Measurements from ENCODE around the gene GSTT2.

Gene GSTT2

DNA sequence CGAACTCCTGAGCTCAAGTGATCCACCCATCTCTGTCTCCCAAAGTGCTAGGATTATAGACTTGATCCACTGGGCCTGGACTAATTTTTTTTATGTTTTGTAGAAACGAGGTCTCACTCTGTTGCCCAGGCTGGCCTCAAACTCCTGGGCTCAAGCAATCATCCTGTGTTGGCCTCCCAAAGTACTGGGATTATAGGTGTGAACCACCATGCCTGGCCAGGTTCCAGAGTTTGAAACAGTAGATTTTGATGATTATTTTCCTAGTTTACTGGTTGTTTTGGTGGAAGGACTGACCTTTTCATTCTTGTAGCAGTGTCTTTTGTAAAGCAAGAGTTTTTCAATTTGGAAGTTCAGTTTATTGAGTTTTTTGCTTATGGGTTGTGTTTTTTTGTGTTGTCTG, 46.1 kb downstream of the GSTT2 start:
- Histone ChIP-seq H3K36me3 (ENCODE audit: insufficient read depth, low read length) (peaks cover 15% of the 10 kb centered on the region; the same call in 1 of the 2 replicates), H3K9me3 (ENCODE audit: insufficient read depth, low read length, severe bottlenecking) (no peaks in the 10 kb centered on the region), H3K9ac (ENCODE audit: low read depth, low read length) (no peak overlapping the region), H3K27me3 (ENCODE audit: insufficient read depth, low read length, poor library complexity) (no peaks in the 10 kb centered on the region), H3K27ac (ENCODE audit: low read length) (no peak overlapping the region), H4K20me1 (ENCODE audit: insufficient read depth, low read length) (peaks cover 29% of the 10 kb centered on the region), H3K4me2 (ENCODE audit: insufficient read depth, low read length) (no peak overlapping the region), H3K4me3 (ENCODE audit: low read depth in 1 of 2, low read length in 2 of 2) (no peak overlapping the region), H3K4me1 (ENCODE audit: insufficient read depth, low read length) (no peaks in the 10 kb centered on the region), H2AFZ (ENCODE audit: low read depth, low read length) (no peak overlapping the region), H3K79me2 (ENCODE audit: insufficient read depth, low read length) (peaks cover 98% of the 10 kb centered on the region)
- no peak for DNase-seq
- no peak for ATAC-seq (ENCODE audit: insufficient read depth, low read depth)
- TF ChIP-seq, protein P1, sequence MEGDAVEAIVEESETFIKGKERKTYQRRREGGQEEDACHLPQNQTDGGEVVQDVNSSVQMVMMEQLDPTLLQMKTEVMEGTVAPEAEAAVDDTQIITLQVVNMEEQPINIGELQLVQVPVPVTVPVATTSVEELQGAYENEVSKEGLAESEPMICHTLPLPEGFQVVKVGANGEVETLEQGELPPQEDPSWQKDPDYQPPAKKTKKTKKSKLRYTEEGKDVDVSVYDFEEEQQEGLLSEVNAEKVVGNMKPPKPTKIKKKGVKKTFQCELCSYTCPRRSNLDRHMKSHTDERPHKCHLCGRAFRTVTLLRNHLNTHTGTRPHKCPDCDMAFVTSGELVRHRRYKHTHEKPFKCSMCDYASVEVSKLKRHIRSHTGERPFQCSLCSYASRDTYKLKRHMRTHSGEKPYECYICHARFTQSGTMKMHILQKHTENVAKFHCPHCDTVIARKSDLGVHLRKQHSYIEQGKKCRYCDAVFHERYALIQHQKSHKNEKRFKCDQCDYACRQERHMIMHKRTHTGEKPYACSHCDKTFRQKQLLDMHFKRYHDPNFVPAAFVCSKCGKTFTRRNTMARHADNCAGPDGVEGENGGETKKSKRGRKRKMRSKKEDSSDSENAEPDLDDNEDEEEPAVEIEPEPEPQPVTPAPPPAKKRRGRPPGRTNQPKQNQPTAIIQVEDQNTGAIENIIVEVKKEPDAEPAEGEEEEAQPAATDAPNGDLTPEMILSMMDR (IDR thresholded peaks at IDR 0.05; ENCODE audit: borderline replicate concordance, extremely low read depth, low read length, poor library complexity, severe bottlenecking): no peak
- TF ChIP-seq EZH2 (IDR thresholded peaks at IDR 0.05; ENCODE audit: borderline replicate concordance, low read depth, low read length, severe bottlenecking): no peak

DNA sequence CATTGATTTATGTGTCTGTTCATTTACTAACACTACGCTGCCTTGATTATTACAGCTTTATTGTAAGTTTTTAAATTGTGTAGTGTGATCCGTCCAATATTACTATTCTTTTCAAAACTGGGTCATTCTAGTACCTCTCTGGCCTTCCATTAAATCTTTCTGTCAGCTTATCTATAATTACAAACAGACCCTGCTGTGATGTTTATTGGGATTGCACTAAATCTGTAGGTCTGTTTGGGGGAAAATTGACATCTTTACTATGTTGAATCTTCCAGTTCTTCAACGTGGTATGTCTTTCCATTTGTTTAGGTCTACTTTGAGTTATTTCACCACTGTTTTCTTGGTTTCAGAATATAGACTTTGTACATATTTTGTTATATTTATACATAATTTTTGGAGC, 46.8 kb downstream of the GSTT2 start:
- no peak for ATAC-seq (ENCODE audit: insufficient read depth, low read depth)
- peaks cover 35% of the 10 kb centered on the region for H4K20me1 ChIP-seq (ENCODE audit: insufficient read depth, low read length)
- H3K36me3 ChIP-seq (ENCODE audit: insufficient read depth, low read length): peaks cover 17% of the 10 kb centered on the region; the same call in 1 of the 2 replicates
- no peaks in the 10 kb centered on the region for H3K9me3 ChIP-seq (ENCODE audit: insufficient read depth, low read length, severe bottlenecking)
- no peak overlapping the region for H2AFZ ChIP-seq (ENCODE audit: low read depth, low read length)
- H3K27me3 ChIP-seq (ENCODE audit: insufficient read depth, low read length, poor library complexity): no peaks in the 10 kb centered on the region
- H3K4me1 ChIP-seq (ENCODE audit: insufficient read depth, low read length): no peaks in the 10 kb centered on the region
- H3K79me2 ChIP-seq (ENCODE audit: insufficient read depth, low read length): peaks cover 98% of the 10 kb centered on the region
- no peak for DNase-seq
- H3K4me2 ChIP-seq (ENCODE audit: insufficient read depth, low read length): no peak overlapping the region
- TF ChIP-seq EZH2 (IDR thresholded peaks at IDR 0.05; ENCODE audit: borderline replicate concordance, low read depth, low read length, severe bottlenecking): no peak
- TF ChIP-seq, protein P1 (IDR thresholded peaks at IDR 0.05; ENCODE audit: borderline replicate concordance, extremely low read depth, low read length, poor library complexity, severe bottlenecking): no peak
- no peak overlapping the region for H3K9ac ChIP-seq (ENCODE audit: low read depth, low read length)
- no peak overlapping the region for H3K27ac ChIP-seq (ENCODE audit: low read length)
- no peak overlapping the region for H3K4me3 ChIP-seq (ENCODE audit: low read depth in 1 of 2, low read length in 2 of 2)

DNA sequence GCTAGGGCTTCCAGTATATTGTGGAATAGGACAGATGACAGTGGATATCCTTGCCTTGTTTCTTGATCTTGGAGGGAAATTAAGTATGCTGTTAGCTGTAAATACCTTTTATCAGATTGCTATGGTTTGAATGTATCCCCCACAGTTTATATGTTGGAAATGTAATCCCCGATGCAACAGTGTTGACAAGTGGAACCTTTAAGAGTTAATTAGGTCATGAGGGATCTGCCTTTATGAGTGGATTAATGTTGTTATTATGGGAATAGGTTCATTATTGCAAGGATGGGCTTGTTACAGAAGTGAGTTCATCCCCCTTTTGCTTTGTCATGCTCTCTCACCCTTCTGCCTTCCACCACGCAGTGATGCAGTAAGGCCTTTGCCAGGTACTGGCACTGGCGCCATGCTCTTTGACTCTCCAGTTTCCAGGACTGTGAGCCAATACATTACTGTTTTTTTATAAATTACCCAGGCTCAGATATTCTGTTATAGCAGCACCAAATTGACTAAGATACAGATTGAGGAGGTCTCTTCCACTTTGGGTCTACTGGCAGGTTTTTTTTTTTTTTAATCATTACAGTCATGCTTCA, 47.5 kb downstream of the GSTT2 start:
- Histone ChIP-seq H3K27ac (ENCODE audit: low read length) (no peak overlapping the region), H2AFZ (ENCODE audit: low read depth, low read length) (no peak overlapping the region), H3K9ac (ENCODE audit: low read depth, low read length) (no peak overlapping the region), H4K20me1 (ENCODE audit: insufficient read depth, low read length) (peaks cover 33% of the 10 kb centered on the region), H3K4me3 (ENCODE audit: low read depth in 1 of 2, low read length in 2 of 2) (no peak overlapping the region), H3K36me3 (ENCODE audit: insufficient read depth, low read length) (peaks cover 17% of the 10 kb centered on the region; the same call in 1 of the 2 replicates), H3K4me2 (ENCODE audit: insufficient read depth, low read length) (no peak overlapping the region), H3K27me3 (ENCODE audit: insufficient read depth, low read length, poor library complexity) (no peaks in the 10 kb centered on the region), H3K4me1 (ENCODE audit: insufficient read depth, low read length) (no peaks in the 10 kb centered on the region), H3K79me2 (ENCODE audit: insufficient read depth, low read length) (peaks cover 98% of the 10 kb centered on the region), H3K9me3 (ENCODE audit: insufficient read depth, low read length, severe bottlenecking) (no peaks in the 10 kb centered on the region)
- no peak for DNase-seq
- no peak for ATAC-seq (ENCODE audit: insufficient read depth, low read depth)
- no peak for TF ChIP-seq EZH2 (IDR thresholded peaks at IDR 0.05; ENCODE audit: borderline replicate concordance, low read depth, low read length, severe bottlenecking)

DNA sequence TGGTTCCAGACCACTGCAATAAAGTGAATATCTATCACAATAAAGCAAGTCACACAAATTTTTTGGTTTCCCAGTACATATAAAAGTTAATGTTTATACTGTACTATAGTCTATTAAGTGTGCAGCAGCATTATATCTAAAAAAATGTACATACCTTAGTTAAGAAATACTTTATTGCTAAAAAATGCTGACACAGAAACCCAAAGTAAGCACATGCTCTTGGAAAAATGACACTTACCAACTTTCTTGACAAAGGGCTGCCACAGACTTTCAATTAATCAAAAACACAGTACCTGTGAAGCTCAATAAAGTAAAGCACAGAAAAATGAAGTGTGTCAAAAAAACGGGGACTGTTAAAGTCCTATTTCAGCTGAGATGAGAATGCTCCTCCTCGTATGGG, 48.1 kb downstream of the GSTT2 start:
- Histone ChIP-seq H3K4me3 (ENCODE audit: low read depth in 1 of 2, low read length in 2 of 2) (no peak overlapping the region), H3K79me2 (ENCODE audit: insufficient read depth, low read length) (peaks cover 95% of the 10 kb centered on the region), H4K20me1 (ENCODE audit: insufficient read depth, low read length) (peaks cover 33% of the 10 kb centered on the region), H3K9me3 (ENCODE audit: insufficient read depth, low read length, severe bottlenecking) (no peaks in the 10 kb centered on the region), H3K4me1 (ENCODE audit: insufficient read depth, low read length) (no peaks in the 10 kb centered on the region), H2AFZ (ENCODE audit: low read depth, low read length) (no peak overlapping the region), H3K27ac (ENCODE audit: low read length) (no peak overlapping the region), H3K36me3 (ENCODE audit: insufficient read depth, low read length) (peaks cover 17% of the 10 kb centered on the region; the same call in 1 of the 2 replicates), H3K4me2 (ENCODE audit: insufficient read depth, low read length) (no peak overlapping the region), H3K27me3 (ENCODE audit: insufficient read depth, low read length, poor library complexity) (no peaks in the 10 kb centered on the region), H3K9ac (ENCODE audit: low read depth, low read length) (no peak overlapping the region)
- ATAC-seq (ENCODE audit: insufficient read depth, low read depth) (no peak), DNase-seq (no peak)
- no peak for TF ChIP-seq EZH2 (IDR thresholded peaks at IDR 0.05; ENCODE audit: borderline replicate concordance, low read depth, low read length, severe bottlenecking)
- TF ChIP-seq, protein P1 (IDR thresholded peaks at IDR 0.05; ENCODE audit: borderline replicate concordance, extremely low read depth, low read length, poor library complexity, severe bottlenecking): no peak

Measured in DND-41 (cell line).